Left renal cortex interstitium (tissue), 4 donors: ENCODE results near the gene APOL2. TPM values are rescaled to one million over a fixed set of nuclear protein-coding genes. Genes with fewer than 3 reads are reported as not detected.
"Not testable (repeated sequence)": the region's sequence is repeated elsewhere in the genome, so short reads cannot be mapped to it uniquely, and the experiment has no call there.

Source experiments
- DNase-seq, 4 donors: peaks; one replicate each; pipeline ENCODE4 v3.0.0-alpha.2; 2013; ENCODE audit warnings: low read depth in 4 of 4, low spot score in 2 of 4, missing footprints in 1 of 4
- polyA plus RNA-seq, 4 donors: library from polyadenylated mRNA; unstranded; fragments of 120-200 nt; gene quantifications; one replicate each; pipeline ENCODE4 v1.2.1, GENCODE V29; 2013; ENCODE audit not compliant: insufficient read length in 4 of 4

APOL2 gene
- 10 to 100 TPM; 26.6 to 38.8 (median 29.4) TPM for polyA plus RNA-seq

DNA sequence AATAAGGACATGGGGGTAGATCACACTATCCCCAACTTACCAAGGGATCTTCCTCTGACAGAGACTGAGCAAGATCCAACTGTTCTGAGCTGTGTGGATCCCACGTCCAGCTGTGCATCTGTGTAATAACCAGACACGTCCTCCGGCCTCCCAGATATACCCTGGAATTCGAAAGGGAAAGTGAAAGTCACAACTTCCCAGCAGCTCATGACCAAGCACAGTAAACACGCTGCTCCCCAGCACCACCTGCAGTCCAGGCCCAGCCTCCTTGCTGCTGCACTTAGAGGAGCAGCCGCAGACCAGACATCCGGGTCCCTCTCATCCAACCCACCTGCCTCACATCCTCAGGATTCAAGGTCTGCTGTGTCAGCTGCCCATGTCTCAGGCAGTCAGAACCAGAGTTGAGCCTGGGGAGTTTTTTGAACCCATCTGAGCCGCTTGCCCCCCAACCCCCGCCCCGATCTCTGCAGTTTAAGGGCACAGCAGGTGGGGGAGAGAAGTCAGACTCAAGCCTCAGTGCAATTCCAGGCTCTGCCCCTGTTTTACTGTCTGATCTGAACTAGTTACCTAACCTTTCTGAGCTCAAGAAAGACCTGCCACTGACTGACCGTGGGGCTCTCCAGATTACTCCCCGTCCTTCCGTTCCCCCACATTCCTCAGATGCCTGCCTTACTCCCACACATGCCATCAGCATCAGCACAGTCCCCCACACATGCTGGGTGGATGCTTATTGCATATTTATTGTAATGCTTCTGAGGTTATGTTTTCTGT is at the start of gene APOL2:
Gene APOL2 (minus strand): TSS at position 127 of the 771 bp plus-strand sequence. CDS start 6,365 bp downstream, outside the sequence.
- peak; percentile 66 to 88 (median 76) for DNase-seq

- DNase-seq, result no peak
Observed at GRCh38 chr22:36288571-36289405, 49.5 kb upstream of the APOL2 start.

DNA sequence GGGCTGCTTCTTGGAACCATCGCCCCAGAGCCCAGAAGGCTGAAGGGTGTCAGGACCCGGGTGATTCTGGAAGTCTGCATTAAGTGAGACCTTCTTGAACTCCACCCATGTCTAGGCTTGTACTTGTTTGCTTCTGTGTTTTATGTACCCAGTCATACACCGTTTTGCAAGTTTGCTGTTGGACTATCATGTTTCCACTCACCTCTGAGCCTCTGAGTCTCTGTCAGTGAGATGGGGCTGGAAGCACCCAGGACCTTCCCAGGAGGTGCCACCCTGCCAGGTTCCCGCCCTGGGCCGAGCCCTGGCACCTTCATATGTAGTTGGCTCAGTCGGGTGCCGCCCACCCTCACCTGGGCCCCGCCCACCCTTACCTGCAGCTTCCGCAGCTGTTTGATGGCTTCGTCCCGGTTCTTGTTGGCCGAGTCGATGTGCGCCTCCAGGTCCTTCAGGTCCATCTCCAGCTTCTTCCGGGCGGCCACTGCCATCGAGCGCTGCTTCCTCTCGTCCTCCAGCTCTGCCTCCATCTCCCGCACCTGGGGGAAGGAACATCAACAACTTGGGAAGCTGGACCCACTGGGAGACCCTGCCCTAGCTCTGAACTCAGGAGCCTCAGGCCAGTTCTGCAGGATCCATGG is 48.7 kb upstream of the APOL2 start:
- no peak for DNase-seq

DNA sequence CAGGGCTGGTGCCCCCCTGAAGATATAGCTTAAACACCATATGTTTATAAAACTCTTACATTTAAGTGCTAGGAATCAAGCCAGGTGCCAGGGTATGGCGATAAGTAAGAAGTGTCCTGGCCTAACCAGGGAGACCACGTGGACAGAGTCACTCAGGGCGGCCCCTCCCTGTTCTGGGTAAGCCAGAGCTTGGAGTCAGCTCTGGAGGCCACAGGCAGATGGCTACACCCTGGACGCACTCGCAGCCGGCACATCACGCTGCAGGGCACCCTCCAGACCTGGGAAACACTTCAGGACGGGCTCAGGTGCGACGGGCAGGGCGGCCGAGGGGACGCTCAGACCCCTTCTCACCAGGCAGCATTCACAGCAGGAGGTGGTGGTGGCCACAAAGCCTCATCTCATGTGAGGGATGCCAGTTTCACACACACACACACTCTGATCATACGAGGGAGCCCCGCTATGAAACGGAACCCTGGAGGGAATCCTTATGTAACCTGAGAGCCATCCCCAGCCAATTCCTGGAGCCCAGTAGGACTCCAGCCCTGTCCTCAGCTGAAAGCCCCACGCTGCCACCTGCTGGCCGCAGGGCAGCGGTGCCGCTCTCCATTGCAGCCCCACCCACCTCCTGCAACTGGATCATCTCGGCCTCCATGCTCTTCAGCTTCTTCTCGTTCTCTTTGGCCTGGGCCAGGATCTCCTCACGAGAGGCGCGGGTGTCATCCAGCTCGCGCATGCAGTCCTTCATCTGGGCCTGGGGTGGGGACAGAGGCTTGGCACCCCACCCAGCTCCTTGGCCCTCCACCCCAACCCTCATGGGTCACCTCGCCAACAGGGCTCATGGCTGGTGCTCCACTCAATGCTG is 47.0 kb upstream of the APOL2 start:
- DNase-seq, result peak in 2 of 4 donors; percentile 53 to 56

DNA sequence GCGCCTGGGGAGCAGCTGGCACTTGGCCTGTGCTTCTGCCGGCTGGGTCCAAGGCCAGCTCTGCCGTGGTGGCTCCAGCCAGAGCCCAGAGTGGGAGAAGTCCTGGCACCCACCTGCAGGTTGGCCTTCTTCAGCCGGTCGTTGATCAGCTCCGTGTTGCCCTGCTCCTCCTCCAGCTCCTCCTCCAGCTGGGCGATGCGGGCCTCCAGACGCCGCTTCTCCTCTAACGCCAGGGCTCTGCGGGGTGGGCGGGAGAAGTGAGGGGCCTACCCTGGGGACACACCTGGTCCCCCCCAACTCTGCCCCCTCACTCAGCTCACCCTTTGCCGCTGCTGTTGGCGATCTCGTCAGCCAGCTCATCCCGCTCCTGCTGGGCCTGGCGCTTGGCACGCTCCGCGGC is 46.2 kb upstream of the APOL2 start:
- DNase-seq, result no peak

DNA sequence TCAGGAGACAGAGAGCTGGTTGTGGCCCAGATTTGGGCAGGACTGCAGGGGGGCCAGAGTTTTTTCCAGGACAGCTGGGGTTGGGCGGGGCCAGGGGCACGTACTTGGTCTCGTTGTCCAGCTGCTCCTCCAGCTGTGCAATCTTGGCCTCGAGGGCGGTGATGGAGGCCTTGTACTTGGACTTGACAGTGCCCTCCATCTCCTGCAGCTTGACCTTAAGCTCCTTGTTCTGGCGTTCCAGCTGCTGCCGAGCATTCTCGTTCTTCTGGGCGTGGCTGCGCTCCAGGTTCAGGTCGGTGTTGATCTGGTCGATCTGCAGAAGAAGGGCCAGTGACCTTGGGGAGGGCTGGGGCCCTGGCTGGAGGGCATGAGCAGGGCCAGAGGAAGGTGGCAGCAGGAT is 45.7 kb upstream of the APOL2 start:
- no peak for DNase-seq

GRCh38 chr22:36284171-36284571 is 44.8 kb upstream of the APOL2 start:
- DNase-seq, result no peak

GRCh38 chr22:36282328-36282831 is 43.1 kb upstream of the APOL2 start:
- DNase-seq, result no peak

- DNase-seq, result no peak
Observed at GRCh38 chr22:36281781-36282327, 42.5 kb upstream of the APOL2 start.

- DNase-seq, result no peak
Observed at GRCh38 chr22:36280379-36280778, 41.1 kb upstream of the APOL2 start.

GRCh38 chr22:36279219-36279666 is 39.9 kb upstream of the APOL2 start:
- no peak for DNase-seq

DNA sequence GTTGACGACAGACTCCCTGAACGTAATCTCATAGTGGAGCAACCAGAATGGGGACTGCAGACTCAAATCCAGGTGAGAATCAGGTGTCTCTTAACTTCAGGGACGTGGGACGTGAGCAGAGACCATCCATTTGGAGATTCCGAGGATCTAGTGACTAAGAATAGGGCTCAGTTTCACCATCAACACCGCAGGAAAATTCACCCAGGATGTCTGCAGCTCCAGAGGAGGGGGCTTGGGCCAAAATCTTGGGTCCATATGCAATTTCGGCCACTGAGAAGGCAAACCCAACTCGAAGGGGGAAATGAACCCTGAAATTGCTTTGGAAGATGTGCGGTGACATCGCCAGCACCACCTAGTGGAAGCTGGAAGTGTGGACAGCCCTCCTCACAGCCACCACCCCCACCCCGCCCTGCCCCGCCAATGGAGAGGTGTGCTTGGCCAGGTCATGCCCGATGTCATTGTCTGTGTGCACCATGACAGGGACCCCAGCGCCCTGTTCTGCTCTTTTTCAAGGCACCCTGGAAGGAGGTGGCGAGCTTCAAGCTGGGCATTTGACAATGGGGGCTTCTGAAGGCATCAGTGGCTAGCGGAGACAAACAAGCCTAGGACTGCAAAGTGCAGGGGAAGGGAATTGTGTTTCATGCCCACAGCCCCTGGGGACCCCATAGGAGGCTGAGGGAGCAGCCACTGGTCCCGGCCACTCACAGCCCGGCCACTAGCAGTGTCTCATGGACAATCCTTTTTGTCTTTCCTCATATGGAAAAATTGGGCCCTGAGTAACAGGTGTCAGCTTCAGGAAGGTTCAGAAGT is 38.4 kb upstream of the APOL2 start:
- peak in 1 of 4 donors; percentile 43 for DNase-seq

GRCh38 chr22:36274531-36274930 is 35.2 kb upstream of the APOL2 start:
- no peak for DNase-seq

DNA sequence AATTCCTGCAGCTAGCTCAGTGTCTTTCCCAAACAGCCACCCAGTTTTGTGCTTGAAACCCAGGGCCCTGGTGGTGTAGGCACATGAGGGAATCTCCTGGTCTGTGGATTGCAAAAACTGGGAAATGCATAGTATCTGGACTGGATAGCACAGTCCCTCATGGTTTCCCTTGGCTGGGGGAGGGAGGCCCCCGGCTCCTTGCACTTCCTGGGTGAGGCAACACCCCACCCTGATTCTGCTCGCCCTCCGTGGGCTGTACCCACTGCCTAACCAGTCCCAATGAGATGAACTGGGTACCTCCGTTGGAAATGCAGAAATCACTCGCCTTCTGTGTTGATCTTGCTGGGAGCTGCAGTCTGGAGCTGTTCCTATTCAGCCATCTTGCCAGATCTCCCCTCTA is 32.6 kb upstream of the APOL2 start:
- DNase-seq, result not testable (repeated sequence)

DNA sequence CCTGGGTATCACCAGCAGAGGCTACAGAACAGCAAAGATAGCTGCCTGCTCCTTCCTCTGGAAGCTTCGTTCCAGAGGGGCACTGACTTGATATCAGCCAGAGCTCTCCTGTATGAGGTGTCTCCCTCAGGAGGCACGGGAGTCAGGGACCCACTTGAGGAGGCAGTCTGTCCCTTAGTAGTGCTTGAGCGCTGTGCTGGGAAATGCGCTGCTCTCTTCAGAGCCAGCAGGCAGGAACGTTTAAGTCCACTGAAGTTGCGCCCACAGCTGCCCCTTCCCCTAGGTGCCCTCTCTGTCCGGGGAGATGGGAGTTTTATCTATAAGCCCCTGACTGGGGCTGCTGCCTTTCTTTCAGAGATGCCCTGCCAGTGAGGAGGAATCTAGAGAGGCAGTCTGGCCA is 31.9 kb upstream of the APOL2 start:
- not testable (repeated sequence) for DNase-seq

DNA sequence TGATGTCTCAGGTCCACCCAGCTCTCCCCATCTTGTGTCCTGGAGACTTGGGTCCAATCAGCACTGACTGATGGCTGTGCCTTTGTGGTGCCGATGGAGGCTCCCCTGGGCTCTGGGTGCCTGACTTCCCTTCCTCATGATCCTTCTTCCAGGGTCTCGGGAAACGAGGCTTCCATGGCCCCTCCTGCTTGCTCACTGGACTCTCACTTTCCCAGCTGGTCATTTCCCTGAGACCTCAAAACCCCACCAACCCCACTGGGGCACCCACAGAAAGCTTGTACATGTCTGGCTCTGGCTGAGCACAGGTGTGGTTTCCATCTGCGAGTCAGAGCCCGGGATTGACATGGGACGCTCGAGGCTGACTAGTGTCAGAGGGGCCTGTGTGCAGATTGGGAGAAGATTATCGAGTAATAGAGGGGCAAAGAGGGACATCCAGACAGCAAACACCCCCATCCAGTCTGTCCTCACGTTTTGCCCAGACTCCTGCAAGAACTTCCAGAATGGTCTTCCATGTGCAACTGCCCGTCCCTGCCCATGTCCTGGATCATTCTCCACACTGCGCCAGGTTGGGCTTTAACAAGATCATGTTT is 28.7 kb upstream of the APOL2 start:
- DNase-seq, result no peak

DNA sequence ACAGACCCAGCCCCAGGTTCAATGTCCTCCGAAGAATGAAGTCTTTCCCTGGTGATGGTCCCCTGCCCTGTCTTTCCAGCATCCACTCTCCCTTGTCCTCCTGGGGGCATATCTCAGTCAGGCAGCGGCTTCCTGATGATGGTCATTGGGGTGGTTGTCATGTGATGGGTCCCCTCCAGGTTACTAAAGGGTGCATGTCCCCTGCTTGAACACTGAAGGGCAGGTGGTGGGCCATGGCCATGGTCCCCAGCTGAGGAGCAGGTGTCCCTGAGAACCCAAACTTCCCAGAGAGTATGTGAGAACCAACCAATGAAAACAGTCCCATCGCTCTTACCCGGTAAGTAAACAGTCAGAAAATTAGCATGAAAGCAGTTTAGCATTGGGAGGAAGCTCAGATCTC is 27.7 kb upstream of the APOL2 start:
- DNase-seq, result no peak

GRCh38 chr22:36263886-36264664 is 24.7 kb upstream of the APOL2 start:
- not testable (repeated sequence) for DNase-seq
